Lower leg skin (tissue), 3 donors: ENCODE measurements around the gene EYA3.

Experiments
- POLR2A ChIP-seq, 2 donors: fragments of 450-650 bp; IDR thresholded peaks; one replicate each; pipeline ENCODE4 v1.6.1; 2016 to 2017; ENCODE audit warnings: antibody characterized with exemption in 2 of 2, mild to moderate bottlenecking in 1 of 2, moderate library complexity in 1 of 2
- TF ChIP-seq, protein P1 (sequence below), 3 donors: fragments of 450-650 bp; IDR thresholded peaks; one replicate each; pipeline ENCODE4 v1.5.1; 2016; ENCODE audit warnings: antibody characterized with exemption in 3 of 3, mild to moderate bottlenecking in 3 of 3, moderate library complexity in 2 of 3

DNA sequence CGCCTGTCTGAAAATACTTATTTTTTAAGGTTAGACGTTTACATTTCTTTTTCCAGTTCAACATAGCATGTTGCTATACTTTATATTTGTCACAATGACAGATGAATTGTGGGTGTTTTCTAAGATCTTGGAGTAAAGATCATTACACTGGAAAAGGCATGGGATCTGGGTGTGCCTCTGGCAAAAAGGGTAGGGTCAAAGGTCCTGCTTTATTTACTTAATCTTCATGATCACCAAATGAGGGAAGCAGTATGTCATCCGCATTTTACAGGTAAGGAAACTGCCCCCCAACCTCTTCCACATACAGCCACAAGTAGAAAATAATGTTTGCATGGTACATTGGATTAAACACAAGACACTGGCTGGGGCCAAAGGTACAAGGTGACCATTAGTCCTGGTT is 166.1 kb downstream of the EYA3 start:
- TF ChIP-seq, protein P1, sequence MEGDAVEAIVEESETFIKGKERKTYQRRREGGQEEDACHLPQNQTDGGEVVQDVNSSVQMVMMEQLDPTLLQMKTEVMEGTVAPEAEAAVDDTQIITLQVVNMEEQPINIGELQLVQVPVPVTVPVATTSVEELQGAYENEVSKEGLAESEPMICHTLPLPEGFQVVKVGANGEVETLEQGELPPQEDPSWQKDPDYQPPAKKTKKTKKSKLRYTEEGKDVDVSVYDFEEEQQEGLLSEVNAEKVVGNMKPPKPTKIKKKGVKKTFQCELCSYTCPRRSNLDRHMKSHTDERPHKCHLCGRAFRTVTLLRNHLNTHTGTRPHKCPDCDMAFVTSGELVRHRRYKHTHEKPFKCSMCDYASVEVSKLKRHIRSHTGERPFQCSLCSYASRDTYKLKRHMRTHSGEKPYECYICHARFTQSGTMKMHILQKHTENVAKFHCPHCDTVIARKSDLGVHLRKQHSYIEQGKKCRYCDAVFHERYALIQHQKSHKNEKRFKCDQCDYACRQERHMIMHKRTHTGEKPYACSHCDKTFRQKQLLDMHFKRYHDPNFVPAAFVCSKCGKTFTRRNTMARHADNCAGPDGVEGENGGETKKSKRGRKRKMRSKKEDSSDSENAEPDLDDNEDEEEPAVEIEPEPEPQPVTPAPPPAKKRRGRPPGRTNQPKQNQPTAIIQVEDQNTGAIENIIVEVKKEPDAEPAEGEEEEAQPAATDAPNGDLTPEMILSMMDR (IDR thresholded peaks at IDR 0.05) = no peak
- no peak for TF ChIP-seq POLR2A (IDR thresholded peaks at IDR 0.05)
